PFSK-1 (cell line): ENCODE data around the gene RPUSD2.

Experiments
- POLR2AphosphoS5 ChIP-seq: IDR thresholded peaks from 2 replicates; pipeline ENCODE4 v1.6.1; 2012; ENCODE audit warnings: low read depth, mild to moderate bottlenecking, control low read depth, low read length, moderate library complexity
- SIN3A ChIP-seq: IDR thresholded peaks from 2 replicates; pipeline ENCODE4 v1.6.1; 2012; ENCODE audit warnings: mild to moderate bottlenecking, low read length, moderate library complexity, borderline replicate concordance; ENCODE audit not compliant: insufficient read depth
- TAF1 ChIP-seq: IDR thresholded peaks from 2 replicates; pipeline ENCODE4 v1.6.1; 2012; ENCODE audit warnings: low read length, control low read depth, borderline replicate concordance; ENCODE audit not compliant: insufficient read depth
- TF ChIP-seq, protein P1 (sequence below), 2 experiments: IDR thresholded peaks; 2 replicates each; pipeline versions ENCODE4 v1.6.1 to v1.8.0; 2011 to 2012; ENCODE audit warnings: low read depth in 2 of 2, low read length in 2 of 2, control low read depth in 1 of 2, inconsistent platforms in 1 of 2, mild to moderate bottlenecking in 1 of 2, moderate library complexity in 1 of 2; ENCODE audit not compliant: insufficient read depth in 1 of 2

DNA sequence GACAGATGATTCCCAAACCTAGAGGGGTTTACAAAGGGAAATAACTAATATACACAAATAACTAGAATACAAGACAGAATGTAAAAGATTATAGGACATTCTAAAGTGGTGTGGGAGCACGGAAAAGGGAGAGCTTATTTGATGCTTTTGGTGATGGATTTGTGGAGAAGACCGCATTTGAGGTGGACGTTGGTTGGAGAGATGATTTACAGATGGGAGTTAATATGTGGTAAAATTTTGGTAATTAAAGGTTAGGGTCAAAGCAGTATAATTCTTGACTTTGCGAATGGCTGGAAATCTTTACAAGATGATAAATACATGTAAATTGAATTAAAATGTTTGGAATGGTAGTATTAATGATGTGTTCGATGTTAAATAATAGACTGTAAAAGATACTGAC is 26.1 kb downstream of the RPUSD2 start:
- TF ChIP-seq, protein P1, sequence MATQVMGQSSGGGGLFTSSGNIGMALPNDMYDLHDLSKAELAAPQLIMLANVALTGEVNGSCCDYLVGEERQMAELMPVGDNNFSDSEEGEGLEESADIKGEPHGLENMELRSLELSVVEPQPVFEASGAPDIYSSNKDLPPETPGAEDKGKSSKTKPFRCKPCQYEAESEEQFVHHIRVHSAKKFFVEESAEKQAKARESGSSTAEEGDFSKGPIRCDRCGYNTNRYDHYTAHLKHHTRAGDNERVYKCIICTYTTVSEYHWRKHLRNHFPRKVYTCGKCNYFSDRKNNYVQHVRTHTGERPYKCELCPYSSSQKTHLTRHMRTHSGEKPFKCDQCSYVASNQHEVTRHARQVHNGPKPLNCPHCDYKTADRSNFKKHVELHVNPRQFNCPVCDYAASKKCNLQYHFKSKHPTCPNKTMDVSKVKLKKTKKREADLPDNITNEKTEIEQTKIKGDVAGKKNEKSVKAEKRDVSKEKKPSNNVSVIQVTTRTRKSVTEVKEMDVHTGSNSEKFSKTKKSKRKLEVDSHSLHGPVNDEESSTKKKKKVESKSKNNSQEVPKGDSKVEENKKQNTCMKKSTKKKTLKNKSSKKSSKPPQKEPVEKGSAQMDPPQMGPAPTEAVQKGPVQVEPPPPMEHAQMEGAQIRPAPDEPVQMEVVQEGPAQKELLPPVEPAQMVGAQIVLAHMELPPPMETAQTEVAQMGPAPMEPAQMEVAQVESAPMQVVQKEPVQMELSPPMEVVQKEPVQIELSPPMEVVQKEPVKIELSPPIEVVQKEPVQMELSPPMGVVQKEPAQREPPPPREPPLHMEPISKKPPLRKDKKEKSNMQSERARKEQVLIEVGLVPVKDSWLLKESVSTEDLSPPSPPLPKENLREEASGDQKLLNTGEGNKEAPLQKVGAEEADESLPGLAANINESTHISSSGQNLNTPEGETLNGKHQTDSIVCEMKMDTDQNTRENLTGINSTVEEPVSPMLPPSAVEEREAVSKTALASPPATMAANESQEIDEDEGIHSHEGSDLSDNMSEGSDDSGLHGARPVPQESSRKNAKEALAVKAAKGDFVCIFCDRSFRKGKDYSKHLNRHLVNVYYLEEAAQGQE (IDR thresholded peaks at IDR 0.05; ENCODE audit: insufficient read depth in 1 of 2, low read depth in 2 of 2, low read length in 2 of 2), result no peak
- TF ChIP-seq POLR2AphosphoS5, result no peak
- TF ChIP-seq SIN3A, result no peak
- no peak for TF ChIP-seq TAF1
